HCT116 (cell line): ENCODE results near the gene RGS9BP. TPM values are rescaled to one million over a fixed set of nuclear protein-coding genes. Genes with fewer than 3 reads are reported as not detected.

Experiments
- ATAC-seq: fragments of 200-7000 bp; cut with Tn5 transposase; 2 replicates; pipeline ENCODE4 v1.9.1; 2020; ENCODE audit warnings: mild to moderate bottlenecking, moderate library complexity
- BruUV-seq: library from RNA; stranded (reverse); fragments of 400-500 nt; replicated peaks from 2 replicates; lab custom pipeline; 2021; lab: Mats Ljungman, UMichigan
- CTCF ChIA-PET: fragments of 300-600 bp; sonication (Branson Sonifier 250); formaldehyde crosslinking; loops from one replicate; lab custom pipeline; 2021; ENCODE audit warnings: antibody characterized with exemption; lab: Charles Lee
- POLR2A ChIA-PET: fragments of 300-600, 350-600 bp; sonication (Branson Sonifier 250); formaldehyde crosslinking; loops from one replicate; lab custom pipeline; 2021; ENCODE audit warnings: antibody characterized with exemption; lab: Charles Lee
- RAD21 ChIA-PET, 2 experiments: fragments of 300-600 bp; sonication (Branson Sonifier 250); formaldehyde crosslinking; loops; one replicate each; lab custom pipeline; 2023; ENCODE audit warnings: low total read pairs in 2 of 2; ENCODE audit not compliant: uncharacterized antibody in 2 of 2, unreplicated experiment in 2 of 2, low non-redundant PET in 1 of 2; lab: Charles Lee
- DNase-seq: peaks from one replicate; pipeline ENCODE4 v3.0.0-alpha.2; 2010; ENCODE audit warnings: low read depth, low spot score
- H2AFZ ChIP-seq: fragments of 200-600 bp; shearing (Covaris generic), sonication (generic); 2 replicates; pipeline ENCODE4 v1.6.1; 2017; ENCODE audit warnings: low read depth, mixed run types, mixed read lengths, antibody characterized with exemption, low read length; ENCODE audit not compliant: poor library complexity, severe bottlenecking
- H3K27ac ChIP-seq: 2 replicates; pipeline ENCODE4 v1.5.1; 2012; ENCODE audit warnings: low read depth, low read length
- H3K27me3 ChIP-seq: fragments of 200-600 bp; sonication (generic); 2 replicates; pipeline ENCODE4 v1.6.1; 2016; ENCODE audit warnings: mixed run types, low read length, mixed read lengths; ENCODE audit not compliant: insufficient read depth
- H3K36me3 ChIP-seq, 2 experiments: fragments of 200-500 bp in 1 of 2; fragments of 200-600 bp in 1 of 2; sonication (Bioruptor generic) in 1 of 2; sonication (generic) in 1 of 2; 2 replicates each; pipeline versions ENCODE4 v1.5.1 to v1.6.1; 2014 to 2016; ENCODE audit warnings: low read length in 2 of 2, inconsistent platforms in 1 of 2, mixed read lengths in 1 of 2, mixed run types in 1 of 2; ENCODE audit not compliant: insufficient read depth in 2 of 2, control insufficient read depth in 1 of 2
- H3K4me1 ChIP-seq, 2 experiments: fragments of 200-600 bp in 1 of 2; sonication (generic) in 1 of 2; 2 replicates each; pipeline versions ENCODE4 v1.5.1 to v1.6.1; 2012 to 2017; ENCODE audit warnings: low read length in 2 of 2, inconsistent platforms in 1 of 2, mild to moderate bottlenecking in 1 of 2, mixed read lengths in 1 of 2, mixed run types in 1 of 2, moderate library complexity in 1 of 2; ENCODE audit not compliant: insufficient read depth in 2 of 2, control insufficient read depth in 1 of 2
- H3K4me2 ChIP-seq: fragments of 200-600 bp; sonication (generic); 2 replicates; pipeline ENCODE4 v1.6.1; 2017; ENCODE audit warnings: mixed run types, low read length, mixed read lengths
- H3K4me3 ChIP-seq, 2 experiments: fragments of 200-600 bp in 1 of 2; sonication (generic) in 1 of 2; replicated peaks in 1 of 2; 2 replicates each; pipeline ENCODE4 v1.5.1; 2011 to 2016; ENCODE audit warnings: low read length in 2 of 2, control low read depth in 1 of 2, low read depth in 1 of 2, mild to moderate bottlenecking in 1 of 2, mixed read lengths in 1 of 2, mixed run types in 1 of 2
- H3K79me2 ChIP-seq: fragments of 200-600 bp; sonication (generic); 2 replicates; pipeline ENCODE4 v1.6.1; 2017; ENCODE audit warnings: mild to moderate bottlenecking, mixed run types, low read length, moderate library complexity, mixed read lengths; ENCODE audit not compliant: insufficient read depth
- H3K9ac ChIP-seq: fragments of 200-600 bp; sonication (generic); 2 replicates; pipeline ENCODE4 v1.6.1; 2016; ENCODE audit warnings: low read length, mixed read lengths
- H3K9me2 ChIP-seq: fragments of 200-600 bp; sonication (generic), shearing (Covaris generic); 2 replicates; pipeline ENCODE4 v1.6.1; 2017; ENCODE audit warnings: mixed run types, mild to moderate bottlenecking, moderate library complexity; ENCODE audit not compliant: insufficient read depth
- H3K9me3 ChIP-seq, 2 experiments: fragments of 200-500 bp in 1 of 2; fragments of 200-600 bp in 1 of 2; sonication (Bioruptor generic) in 1 of 2; sonication (generic) in 1 of 2; 2 replicates each; pipeline ENCODE4 v1.6.1; 2014 to 2017; ENCODE audit warnings: low read length in 2 of 2, mixed read lengths in 2 of 2, inconsistent platforms in 1 of 2, low read depth in 1 of 2, mild to moderate bottlenecking in 1 of 2, mixed run types in 1 of 2, moderate library complexity in 1 of 2; ENCODE audit not compliant: control insufficient read depth in 1 of 2, insufficient read depth in 1 of 2
- H4K20me1 ChIP-seq: fragments of 200-600 bp; sonication (generic), shearing (Covaris generic); 2 replicates; pipeline ENCODE4 v1.6.1; 2017; ENCODE audit warnings: mixed run types, mild to moderate bottlenecking, moderate library complexity; ENCODE audit not compliant: insufficient read depth
- ATF3 ChIP-seq: IDR thresholded peaks from 2 replicates; pipeline ENCODE4 v1.6.1; 2012
- CEBPB ChIP-seq: IDR thresholded peaks from 2 replicates; pipeline ENCODE4 v1.6.1; 2012; ENCODE audit warnings: low read depth
- CTCF ChIP-seq, 3 experiments: fragments of 200-600 bp in 1 of 3; sonication (generic) in 1 of 3; IDR thresholded peaks in 2 of 3; conservative IDR thresholded peaks in 1 of 3; 2 replicates each; pipeline ENCODE4 v1.5.1; 2012 to 2017; ENCODE audit warnings: low read depth in 2 of 3, low read length in 2 of 3, antibody characterized with exemption in 1 of 3, borderline replicate concordance in 1 of 3, control low read depth in 1 of 3, mild to moderate bottlenecking in 1 of 3, mixed read lengths in 1 of 3, mixed run types in 1 of 3, moderate library complexity in 1 of 3; ENCODE audit not compliant: insufficient read depth in 1 of 3
- ELF1 ChIP-seq: IDR thresholded peaks from 2 replicates; pipeline ENCODE4 v1.6.1; 2012; ENCODE audit warnings: low read depth, borderline replicate concordance
- FOSL1 ChIP-seq: IDR thresholded peaks from 2 replicates; pipeline ENCODE4 v1.6.1; 2012; ENCODE audit warnings: low read depth
- MAX ChIP-seq: IDR thresholded peaks from 2 replicates; pipeline ENCODE4 v1.6.1; 2012
- POLR2A ChIP-seq: IDR thresholded peaks from 2 replicates; pipeline ENCODE4 v1.7.0; 2011; ENCODE audit warnings: borderline replicate concordance; ENCODE audit not compliant: insufficient read depth, insufficient read length; ENCODE audit errors: extremely low read depth
- RAD21 ChIP-seq: IDR thresholded peaks from 2 replicates; pipeline ENCODE4 v1.6.1; 2012; ENCODE audit warnings: low read depth, mild to moderate bottlenecking
- REST ChIP-seq: IDR thresholded peaks from 2 replicates; pipeline ENCODE4 v1.6.1; 2012; ENCODE audit warnings: low read depth
- SIN3A ChIP-seq: IDR thresholded peaks from 2 replicates; pipeline ENCODE4 v1.6.1; 2012; ENCODE audit warnings: low read depth
- SP1 ChIP-seq: IDR thresholded peaks from 2 replicates; pipeline ENCODE4 v1.6.1; 2012; ENCODE audit warnings: low read depth
- YY1 ChIP-seq: IDR thresholded peaks from 2 replicates; pipeline ENCODE4 v1.6.1; 2011; ENCODE audit warnings: low read length, low read depth, moderate library complexity, mild to moderate bottlenecking; ENCODE audit not compliant: insufficient replicate concordance; ENCODE audit errors: extremely low read depth
- ZFX ChIP-seq: fragments of 450-650 bp; IDR thresholded peaks from 2 replicates; pipeline ENCODE4 v1.6.1; 2017
- ZNF274 ChIP-seq: fragments of 200-500 bp; sonication (Bioruptor generic); IDR thresholded peaks from 2 replicates; pipeline ENCODE4 v1.6.1; 2014; ENCODE audit warnings: mild to moderate bottlenecking, low read depth, low read length, inconsistent platforms
- intact Hi-C: fragments of 100-400 bp; cut with micrococcal nuclease; formaldehyde crosslinking; loops from 2 replicates; pipeline ENCODE4 v1.10.0; 2022
- total RNA-seq: library from RNA; stranded (reverse); gene quantifications from one replicate; pipeline ENCODE4 v1.2.1, GENCODE V29; 2021; ENCODE audit not compliant: unreplicated experiment

Gene RGS9BP
- total RNA-seq, 1 experiment from 2014 or later: 0.54 TPM

- ChIA-PET CTCF (no interaction called here), POLR2A (no interaction called here), RAD21 (no interaction called here)
- H3K9me3 ChIP-seq: no peaks in the 10 kb centered on the region
- no peak overlapping the region for H3K9ac ChIP-seq
- H2AFZ ChIP-seq: no peak overlapping the region
- H3K4me1 ChIP-seq: no peaks in the 10 kb centered on the region
- no TSS peak for BruUV-seq
- H3K27ac ChIP-seq: no peak overlapping the region
- H4K20me1 ChIP-seq: no peaks in the 10 kb centered on the region
- H3K36me3 ChIP-seq: peaks cover 13 to 38% of the 10 kb centered on the region in 2 experiments; a peak in 3 of 4 replicates
- H3K4me2 ChIP-seq: no peak overlapping the region
- intact Hi-C loops: no loop called here
- DNase-seq: no peak
- no peak for TF ChIP-seq FOSL1
- TF ChIP-seq CEBPB: no peak
- no peak for TF ChIP-seq REST
- TF ChIP-seq ELF1: no peak
- TF ChIP-seq ATF3: no peak
- TF ChIP-seq ZNF274: no peak
- no peak for TF ChIP-seq RAD21
- no peak for TF ChIP-seq SIN3A
- TF ChIP-seq YY1: no peak
- no peak for TF ChIP-seq CTCF (IDR thresholded peaks at IDR 0.05 in 2 of 3, conservative IDR thresholded peaks at IDR 0.05 in 1 of 3; ENCODE audit: borderline replicate concordance in 1 of 3, insufficient read depth in 1 of 3, low read depth in 2 of 3, low read length in 2 of 3)
- no peak for TF ChIP-seq MAX
- no peak for TF ChIP-seq POLR2A
- TF ChIP-seq SP1: no peak
- no peak for TF ChIP-seq ZFX
- ATAC-seq: no peak
- H3K4me3 ChIP-seq: no peak overlapping the region
- no peaks in the 10 kb centered on the region for H3K79me2 ChIP-seq
- no peaks in the 10 kb centered on the region for H3K9me2 ChIP-seq
- H3K27me3 ChIP-seq: no peaks in the 10 kb centered on the region
Observed at GRCh38 chr19:32646556-32646955, 29.1 kb upstream of the RGS9BP start.
